ENCODE measurements around the gene STAT6.

The STAT6 gene

GRCh38 chr12:57146092-57146491, 34.9 kb upstream of the STAT6 start:
- in situ Hi-C loops (cut with MboI; ENCODE audit: low sequenced_read_pairs), result no loop called here

GRCh38 chr12:57145460-57146059, 34.4 kb upstream of the STAT6 start:
- in situ Hi-C loops (cut with MboI; ENCODE audit: low sequenced_read_pairs), result no loop called here

GRCh38 chr12:57143454-57143853, 32.3 kb upstream of the STAT6 start:
- in situ Hi-C loops (cut with MboI; ENCODE audit: low sequenced_read_pairs), result no loop called here

GRCh38 chr12:57142727-57143126, 31.6 kb upstream of the STAT6 start:
- in situ Hi-C loops (cut with MboI; ENCODE audit: low sequenced_read_pairs), result no loop called here

GRCh38 chr12:57142121-57142520, 31.0 kb upstream of the STAT6 start:
- in situ Hi-C loops (cut with MboI; ENCODE audit: low sequenced_read_pairs), result no loop called here

- in situ Hi-C loops (cut with MboI; ENCODE audit: low sequenced_read_pairs), result no loop called here
Observed at GRCh38 chr12:57141249-57141648, 30.1 kb upstream of the STAT6 start.

GRCh38 chr12:57139796-57140649, 28.9 kb upstream of the STAT6 start:
- in situ Hi-C loops (cut with MboI; ENCODE audit: low sequenced_read_pairs), result no loop called here

GRCh38 chr12:57138526-57139272, 27.5 kb upstream of the STAT6 start:
- in situ Hi-C loops (cut with MboI; ENCODE audit: low sequenced_read_pairs), result no loop called here

- in situ Hi-C loops (cut with MboI; ENCODE audit: low sequenced_read_pairs), result no loop called here
Observed at GRCh38 chr12:57135527-57136326, 24.6 kb upstream of the STAT6 start.

- in situ Hi-C loops (cut with MboI; ENCODE audit: low sequenced_read_pairs), result no loop called here
Observed at GRCh38 chr12:57134949-57135348, 23.8 kb upstream of the STAT6 start.

GRCh38 chr12:57133916-57134315, 22.8 kb upstream of the STAT6 start:
- in situ Hi-C loops (cut with MboI; ENCODE audit: low sequenced_read_pairs), result no loop called here

- in situ Hi-C loops (cut with MboI; ENCODE audit: low sequenced_read_pairs), result no loop called here
Observed at GRCh38 chr12:57133013-57133569, 21.9 kb upstream of the STAT6 start.

GRCh38 chr12:57131896-57132744, 21.0 kb upstream of the STAT6 start:
- in situ Hi-C loops (cut with MboI; ENCODE audit: low sequenced_read_pairs), result no loop called here

GRCh38 chr12:57130941-57131340, 19.8 kb upstream of the STAT6 start:
- in situ Hi-C loops (cut with MboI; ENCODE audit: low sequenced_read_pairs), result no loop called here

GRCh38 chr12:57129889-57130288, 18.7 kb upstream of the STAT6 start:
- in situ Hi-C loops (cut with MboI; ENCODE audit: low sequenced_read_pairs), result no loop called here

GRCh38 chr12:57129321-57129842, 18.2 kb upstream of the STAT6 start:
- in situ Hi-C loops (cut with MboI; ENCODE audit: low sequenced_read_pairs), result no loop called here

- in situ Hi-C loops (cut with MboI; ENCODE audit: low sequenced_read_pairs), result no loop called here
Observed at GRCh38 chr12:57128519-57129247, 17.5 kb upstream of the STAT6 start.

GRCh38 chr12:57127726-57128518, 16.8 kb upstream of the STAT6 start, which contains the start of gene LRP1:
Gene LRP1 (plus strand): TSS chr12:57128483. CDS start chr12:57128965, 482 bp downstream.
- in situ Hi-C loops (cut with MboI; ENCODE audit: low sequenced_read_pairs), result no loop called here
